ENCODE data around the gene CSTB.

Gene CSTB

DNA sequence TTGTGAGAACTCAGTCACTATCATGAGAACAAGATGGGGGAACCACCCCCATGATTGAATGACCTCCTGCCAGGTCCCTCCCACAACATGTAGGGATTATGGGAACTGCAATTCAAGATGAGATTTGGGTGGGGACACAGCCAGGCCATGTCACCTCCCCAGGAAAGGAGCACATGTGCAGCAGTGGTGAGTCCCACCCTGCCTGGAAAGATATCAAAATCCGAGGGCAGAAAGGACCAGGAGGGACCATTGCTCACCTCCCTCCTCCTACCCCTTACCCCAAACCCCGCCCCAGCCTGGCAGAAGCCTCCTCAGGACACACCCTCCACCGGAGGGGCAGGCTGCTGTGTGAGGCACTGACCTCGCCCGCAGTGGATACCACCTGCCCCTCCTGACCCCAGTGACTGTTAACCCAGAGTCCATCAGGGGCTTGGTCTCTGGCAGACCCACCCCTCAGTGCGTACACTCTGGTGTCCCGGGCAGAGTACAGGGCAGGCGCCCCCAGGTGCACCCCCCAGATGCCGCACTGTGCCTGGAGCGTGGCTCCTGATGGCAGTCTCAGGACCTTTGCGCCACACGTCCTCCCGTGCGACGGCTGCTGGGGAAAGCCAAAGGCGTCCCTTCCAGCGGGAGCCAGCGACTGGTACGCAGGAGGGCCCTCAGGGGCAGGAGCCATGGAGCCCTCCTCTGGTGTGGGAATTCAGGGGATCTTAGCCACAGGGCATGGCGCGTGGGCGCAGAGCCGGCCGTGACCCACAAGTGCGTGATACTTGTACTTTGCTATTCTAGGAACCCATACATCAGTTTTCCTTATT, 36.3 kb downstream of the CSTB start:
- Histone ChIP-seq H3K4me1 (ENCODE audit: insufficient read depth, low read length) (no peaks in the 10 kb centered on the region), H2AFZ (ENCODE audit: low read depth, low read length) (no peak overlapping the region), H3K4me3 (ENCODE audit: low read length) (no peak overlapping the region), H3K36me3 (ENCODE audit: insufficient read depth, low read length) (peaks cover 5% of the 10 kb centered on the region), H3K9me3 (ENCODE audit: low read length) (no peaks in the 10 kb centered on the region), H3K27me3 (ENCODE audit: insufficient read depth, low read length) (no peaks in the 10 kb centered on the region)

DNA sequence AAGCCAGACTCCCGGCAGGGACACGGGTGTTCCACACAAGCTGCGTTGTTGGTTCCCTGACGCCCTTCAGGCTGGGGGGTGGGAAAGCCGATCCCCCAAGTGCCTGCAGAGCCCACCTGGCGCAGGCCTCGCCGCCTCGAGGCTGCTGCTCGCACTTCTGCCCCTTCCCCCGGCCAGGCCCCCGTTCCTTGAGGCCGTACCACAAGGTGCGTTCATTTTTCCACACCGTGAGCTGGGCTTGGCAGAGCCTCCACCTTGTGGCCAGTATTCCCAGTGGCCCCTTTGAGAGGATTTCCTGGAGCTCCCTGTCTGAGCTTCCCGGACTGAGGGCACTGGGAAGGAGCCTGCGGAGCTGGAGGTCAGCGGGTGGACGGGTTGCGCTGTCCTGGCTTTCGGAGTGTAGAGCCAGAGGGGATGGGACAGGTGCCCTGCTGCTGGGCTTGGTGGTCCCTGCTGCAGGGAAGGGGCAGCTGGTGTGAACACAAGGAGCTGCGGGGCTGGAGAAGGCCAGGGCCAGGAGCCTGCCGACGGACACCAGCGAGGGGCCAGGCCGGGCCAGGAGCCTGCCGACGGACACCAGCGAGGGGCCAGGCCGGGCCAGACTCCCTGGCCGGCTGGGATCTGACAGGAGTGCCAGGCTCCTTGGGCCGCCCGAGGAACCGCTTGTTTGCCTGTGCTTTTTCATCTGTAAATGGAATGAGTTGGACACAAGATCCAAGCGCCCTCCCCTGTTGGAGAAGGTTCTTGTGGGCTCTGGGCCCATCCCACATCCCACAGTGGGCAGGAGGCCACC, 38.8 kb downstream of the CSTB start:
- no peak overlapping the region for H3K4me3 ChIP-seq (ENCODE audit: low read length)
- H3K4me1 ChIP-seq (ENCODE audit: insufficient read depth, low read length), result no peaks in the 10 kb centered on the region
- no peaks in the 10 kb centered on the region for H3K9me3 ChIP-seq (ENCODE audit: low read length)
- H3K36me3 ChIP-seq (ENCODE audit: insufficient read depth, low read length), result no peaks in the 10 kb centered on the region
- H3K27me3 ChIP-seq (ENCODE audit: insufficient read depth, low read length), result no peaks in the 10 kb centered on the region
- no peak overlapping the region for H2AFZ ChIP-seq (ENCODE audit: low read depth, low read length)

DNA sequence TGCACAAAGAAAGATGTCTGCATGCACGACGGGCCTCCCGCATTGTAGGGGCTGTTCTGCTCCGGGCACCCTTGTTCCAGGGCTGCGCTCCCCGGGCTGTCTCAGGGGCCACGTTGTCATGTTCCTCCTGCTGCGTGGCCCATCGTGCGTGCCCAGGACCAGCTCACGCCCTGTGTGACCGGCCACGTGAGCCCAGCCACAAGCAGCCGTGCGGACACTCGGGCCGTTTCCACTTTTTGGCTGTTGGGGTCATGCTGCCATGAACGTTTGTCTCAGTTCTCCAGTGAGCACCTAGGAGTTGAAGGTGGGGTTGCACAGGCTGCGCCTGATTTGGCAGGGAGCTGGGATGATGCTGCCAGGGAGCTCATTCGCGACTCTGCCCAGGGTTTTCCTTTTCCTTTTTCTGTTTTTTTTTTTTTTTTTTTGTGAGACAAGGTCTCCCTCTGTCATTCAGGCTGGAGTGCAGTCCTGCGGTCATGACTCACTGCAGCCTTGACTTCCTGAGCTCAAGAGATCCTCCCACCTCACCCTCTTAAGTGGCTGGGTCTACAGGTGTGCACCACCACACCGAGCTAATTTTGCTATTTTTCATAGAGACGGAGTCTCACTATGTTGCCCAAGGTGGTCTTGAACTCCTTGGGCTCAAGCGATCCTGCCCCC, 39.8 kb downstream of the CSTB start:
- Histone ChIP-seq H3K4me1 (ENCODE audit: insufficient read depth, low read length) (no peaks in the 10 kb centered on the region), H3K27me3 (ENCODE audit: insufficient read depth, low read length) (no peaks in the 10 kb centered on the region), H3K36me3 (ENCODE audit: insufficient read depth, low read length) (no peaks in the 10 kb centered on the region), H3K4me3 (ENCODE audit: low read length) (no peak overlapping the region), H2AFZ (ENCODE audit: low read depth, low read length) (no peak overlapping the region), H3K9me3 (ENCODE audit: low read length) (no peaks in the 10 kb centered on the region)

DNA sequence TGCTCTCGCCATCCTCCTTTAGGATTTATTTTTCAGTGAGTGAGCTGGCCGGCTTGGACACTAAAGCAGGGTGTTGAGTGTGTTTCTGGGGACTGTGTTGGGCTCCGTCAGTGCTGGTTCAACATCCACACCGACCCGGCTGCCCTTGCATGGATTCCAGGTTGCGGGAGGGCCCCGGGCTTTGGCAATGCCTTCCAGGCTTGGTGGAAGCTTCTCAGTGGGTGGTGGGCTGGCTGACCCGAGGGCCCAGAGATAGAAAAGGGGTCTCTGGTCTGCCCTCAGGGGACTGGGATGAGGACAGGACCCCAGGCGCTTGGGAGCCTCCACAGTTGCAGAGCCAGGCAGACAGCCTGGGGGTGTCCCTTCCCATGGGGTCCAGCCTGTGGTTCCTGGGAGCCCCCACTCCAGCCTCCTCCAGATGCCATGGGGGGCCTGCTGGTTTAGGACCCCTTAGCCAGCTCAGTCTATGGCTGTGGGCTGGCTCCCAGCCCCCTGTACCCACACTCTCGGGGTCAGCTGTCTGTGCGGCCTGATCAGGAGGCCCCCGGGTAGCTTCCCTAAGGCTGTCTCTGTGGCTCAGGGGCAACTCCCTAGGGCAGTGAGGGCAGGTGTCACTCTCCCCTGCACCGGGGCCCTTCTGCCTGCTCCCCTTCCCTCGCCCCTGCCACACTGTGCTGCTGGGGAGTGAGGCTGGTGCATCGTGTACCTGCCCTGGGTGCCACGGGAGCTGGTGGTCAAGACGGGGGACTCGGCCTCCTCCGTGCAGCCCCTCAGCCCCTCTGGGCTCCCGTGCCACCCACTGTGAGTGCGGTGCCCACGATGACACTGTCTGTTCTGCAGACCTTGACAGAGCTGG, 40.6 kb downstream of the CSTB start:
- H3K4me1 ChIP-seq (ENCODE audit: insufficient read depth, low read length), result no peaks in the 10 kb centered on the region
- H3K27me3 ChIP-seq (ENCODE audit: insufficient read depth, low read length), result no peaks in the 10 kb centered on the region
- no peaks in the 10 kb centered on the region for H3K9me3 ChIP-seq (ENCODE audit: low read length)
- no peak overlapping the region for H2AFZ ChIP-seq (ENCODE audit: low read depth, low read length)
- no peak overlapping the region for H3K4me3 ChIP-seq (ENCODE audit: low read length)
- H3K36me3 ChIP-seq (ENCODE audit: insufficient read depth, low read length), result no peaks in the 10 kb centered on the region

DNA sequence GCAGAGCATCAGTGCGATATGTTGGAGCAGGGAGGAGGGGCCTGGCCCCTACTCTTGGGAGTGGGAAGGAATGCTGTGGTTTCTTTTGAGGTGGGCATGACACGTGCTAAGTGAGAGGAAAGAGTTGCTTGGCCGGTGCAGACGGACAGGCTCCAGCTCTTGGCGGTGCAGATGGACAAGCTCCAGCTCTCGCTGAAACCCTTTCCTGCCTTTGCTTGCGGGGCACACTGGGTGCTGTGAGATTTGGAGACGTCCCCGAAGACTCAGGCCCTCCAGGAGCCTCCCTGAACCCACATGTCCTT, 41.2 kb downstream of the CSTB start:
- H3K27me3 ChIP-seq (ENCODE audit: insufficient read depth, low read length), result no peaks in the 10 kb centered on the region
- peaks cover 1% of the 10 kb centered on the region for H3K4me1 ChIP-seq (ENCODE audit: insufficient read depth, low read length)
- no peaks in the 10 kb centered on the region for H3K9me3 ChIP-seq (ENCODE audit: low read length)
- H3K4me3 ChIP-seq (ENCODE audit: low read length), result no peak overlapping the region
- no peak overlapping the region for H2AFZ ChIP-seq (ENCODE audit: low read depth, low read length)
- H3K36me3 ChIP-seq (ENCODE audit: insufficient read depth, low read length), result no peaks in the 10 kb centered on the region

DNA sequence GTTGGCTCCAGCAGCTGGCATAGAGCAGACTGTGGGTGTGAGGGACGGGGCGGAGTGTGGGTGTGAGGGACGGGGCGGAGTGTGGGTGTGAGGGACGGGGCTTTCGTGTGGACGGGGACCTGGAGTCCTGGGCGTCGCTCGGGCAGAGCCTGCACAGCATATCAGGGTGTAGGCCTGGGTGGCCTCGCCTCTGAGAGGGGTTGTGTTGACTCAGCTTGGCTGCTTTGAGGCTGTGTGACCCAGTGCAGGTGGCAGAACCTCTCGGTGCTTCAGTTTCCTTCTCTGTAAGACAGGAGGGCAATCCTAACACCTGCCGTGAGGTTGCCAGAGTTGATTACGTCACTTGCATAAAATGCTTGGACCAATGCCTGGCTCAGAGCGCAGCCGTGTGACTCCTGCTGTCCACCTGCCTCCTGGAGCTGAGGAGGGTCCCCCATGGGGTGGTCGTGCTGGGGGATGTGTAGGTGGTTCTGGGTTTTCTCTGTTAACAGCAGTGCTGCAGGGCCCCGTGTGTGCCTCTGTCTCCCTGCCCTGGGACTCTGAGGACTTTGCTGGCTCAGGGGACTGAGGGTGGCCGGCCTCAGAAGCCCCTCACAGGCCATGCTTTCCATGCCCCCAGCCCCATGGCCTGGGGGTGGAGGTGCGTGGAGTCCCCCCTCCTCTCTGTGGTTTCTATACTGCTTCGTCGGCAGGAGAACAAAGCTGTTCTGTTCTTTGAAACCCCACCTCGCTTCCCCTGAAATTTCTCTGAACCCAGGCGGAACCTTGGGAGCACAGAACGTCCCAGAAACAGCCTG, 41.8 kb downstream of the CSTB start:
- H3K4me3 ChIP-seq (ENCODE audit: low read length), result no peak overlapping the region
- peaks cover 7% of the 10 kb centered on the region for H3K4me1 ChIP-seq (ENCODE audit: insufficient read depth, low read length)
- no peaks in the 10 kb centered on the region for H3K36me3 ChIP-seq (ENCODE audit: insufficient read depth, low read length)
- H2AFZ ChIP-seq (ENCODE audit: low read depth, low read length), result no peak overlapping the region
- H3K27me3 ChIP-seq (ENCODE audit: insufficient read depth, low read length), result no peaks in the 10 kb centered on the region
- no peaks in the 10 kb centered on the region for H3K9me3 ChIP-seq (ENCODE audit: low read length)

DNA sequence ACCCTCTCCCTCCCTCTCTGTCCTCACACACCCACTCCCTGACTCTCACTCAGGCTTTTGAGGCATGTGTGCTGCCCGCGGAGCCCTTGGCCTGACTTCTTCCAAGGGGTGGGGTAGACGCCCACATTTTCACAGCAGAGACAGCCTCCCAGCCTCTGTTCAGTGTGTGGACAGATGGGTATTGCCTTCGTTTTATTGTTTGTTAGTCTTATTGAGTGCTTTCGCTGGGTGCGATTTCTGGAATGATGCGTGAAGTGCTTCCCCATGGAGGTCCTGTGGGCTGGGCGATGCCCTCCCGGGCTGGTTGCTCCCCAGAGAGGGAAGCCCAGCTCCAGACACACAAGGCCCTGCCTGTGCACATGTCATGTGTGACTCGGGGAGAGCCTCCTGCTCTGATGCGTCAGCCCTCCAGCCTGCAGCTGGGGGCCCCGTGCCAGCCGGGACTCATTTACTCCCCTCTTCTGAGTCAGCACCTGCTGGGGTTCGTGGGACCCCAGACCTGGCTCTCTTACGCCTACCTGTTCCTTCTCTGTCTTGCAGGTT, 42.5 kb downstream of the CSTB start:
- no peak overlapping the region for H2AFZ ChIP-seq (ENCODE audit: low read depth, low read length)
- no peak overlapping the region for H3K4me3 ChIP-seq (ENCODE audit: low read length)
- H3K36me3 ChIP-seq (ENCODE audit: insufficient read depth, low read length), result no peaks in the 10 kb centered on the region
- H3K9me3 ChIP-seq (ENCODE audit: low read length), result no peaks in the 10 kb centered on the region
- H3K27me3 ChIP-seq (ENCODE audit: insufficient read depth, low read length), result no peaks in the 10 kb centered on the region
- peaks cover 8% of the 10 kb centered on the region for H3K4me1 ChIP-seq (ENCODE audit: insufficient read depth, low read length)

DNA sequence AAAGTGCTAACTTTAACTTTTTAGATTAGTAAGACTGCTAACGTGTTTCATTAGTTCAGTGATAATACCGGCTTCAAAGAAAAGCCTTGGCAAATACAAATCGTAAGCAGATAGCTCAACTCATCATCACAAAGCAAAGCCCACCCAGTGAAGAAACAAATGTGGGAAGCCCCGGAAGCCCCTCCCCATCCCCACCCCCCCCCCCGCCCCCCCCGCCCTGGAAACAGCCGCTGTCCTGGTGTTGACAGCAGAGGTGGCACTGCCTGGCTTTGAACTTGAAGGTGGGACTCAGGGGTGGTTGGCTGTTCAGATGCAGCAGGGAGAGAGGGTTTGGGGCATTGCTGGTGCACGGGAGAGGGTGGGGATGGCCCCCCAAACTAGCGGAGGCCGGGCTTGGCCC, 43.0 kb downstream of the CSTB start:
- Histone ChIP-seq H3K4me3 (ENCODE audit: low read length) (no peak overlapping the region), H3K4me1 (ENCODE audit: insufficient read depth, low read length) (peaks cover 12% of the 10 kb centered on the region), H3K36me3 (ENCODE audit: insufficient read depth, low read length) (no peaks in the 10 kb centered on the region), H2AFZ (ENCODE audit: low read depth, low read length) (no peak overlapping the region), H3K9me3 (ENCODE audit: low read length) (no peaks in the 10 kb centered on the region), H3K27me3 (ENCODE audit: insufficient read depth, low read length) (no peaks in the 10 kb centered on the region)

DNA sequence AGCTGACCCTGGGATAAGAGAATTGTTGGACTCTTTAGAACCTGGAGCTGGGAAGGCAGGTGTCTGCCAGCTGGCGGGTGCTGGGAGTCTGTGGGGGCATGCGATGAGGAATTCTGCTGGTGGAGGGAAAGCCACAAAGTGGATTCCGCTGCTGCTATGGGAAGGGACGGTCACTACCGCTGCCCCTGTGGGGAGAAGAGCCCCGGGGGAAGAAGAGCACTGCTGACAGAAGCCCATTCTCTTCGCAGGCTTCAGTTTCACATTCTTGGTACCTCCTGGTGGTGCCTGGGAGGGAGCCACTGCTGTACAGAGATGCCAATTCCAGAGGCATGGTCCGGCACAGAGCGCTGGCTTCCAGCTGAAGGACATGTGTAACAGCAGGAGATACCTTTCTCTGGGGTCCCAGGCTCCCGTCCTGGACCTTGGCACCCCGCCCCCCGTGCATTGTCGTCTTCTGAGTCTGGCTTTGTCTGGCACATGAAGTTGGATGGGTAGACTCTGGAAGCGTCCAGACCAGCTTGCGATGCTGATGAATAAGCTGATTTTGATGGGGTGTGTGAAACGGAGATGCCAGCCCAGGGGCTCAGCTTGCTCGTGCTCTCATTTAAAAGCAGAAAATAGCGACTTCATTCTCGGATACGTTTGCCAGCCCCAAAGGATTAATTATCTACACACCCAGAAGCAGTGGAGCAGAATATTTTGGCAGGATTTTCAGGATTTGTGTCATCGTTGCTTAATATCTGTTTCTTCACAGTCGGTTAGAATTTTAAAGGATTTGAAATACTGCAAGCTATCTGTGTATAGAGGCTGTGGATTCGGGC, 44.0 kb downstream of the CSTB start:
- no peaks in the 10 kb centered on the region for H3K36me3 ChIP-seq (ENCODE audit: insufficient read depth, low read length)
- H3K4me1 ChIP-seq (ENCODE audit: insufficient read depth, low read length), result peaks cover 15% of the 10 kb centered on the region
- no peak overlapping the region for H2AFZ ChIP-seq (ENCODE audit: low read depth, low read length)
- no peaks in the 10 kb centered on the region for H3K9me3 ChIP-seq (ENCODE audit: low read length)
- no peak overlapping the region for H3K4me3 ChIP-seq (ENCODE audit: low read length)
- H3K27me3 ChIP-seq (ENCODE audit: insufficient read depth, low read length), result no peaks in the 10 kb centered on the region

DNA sequence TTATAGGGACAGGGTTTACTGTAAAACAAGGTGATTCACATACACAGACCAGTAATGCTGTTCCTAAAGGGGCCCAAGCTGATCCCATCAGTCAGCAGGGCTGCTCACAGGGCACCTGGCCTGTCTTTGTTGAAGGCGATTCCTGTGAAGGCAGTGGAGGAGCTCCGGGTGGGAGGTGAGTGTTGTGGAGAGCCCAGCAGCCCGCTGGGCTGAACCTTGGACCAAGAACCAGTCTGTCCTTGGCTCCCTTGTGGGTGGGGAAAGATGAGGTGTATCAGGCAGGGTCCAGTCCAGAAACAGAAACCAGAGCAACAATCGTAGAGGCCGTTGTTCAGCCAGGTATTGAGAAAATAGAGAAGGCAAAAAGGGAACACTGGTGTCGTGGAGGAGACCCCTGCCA, 44.6 kb downstream of the CSTB start:
- H3K4me1 ChIP-seq (ENCODE audit: insufficient read depth, low read length), result peaks cover 15% of the 10 kb centered on the region
- no peaks in the 10 kb centered on the region for H3K9me3 ChIP-seq (ENCODE audit: low read length)
- H3K4me3 ChIP-seq (ENCODE audit: low read length), result no peak overlapping the region
- no peaks in the 10 kb centered on the region for H3K27me3 ChIP-seq (ENCODE audit: insufficient read depth, low read length)
- no peaks in the 10 kb centered on the region for H3K36me3 ChIP-seq (ENCODE audit: insufficient read depth, low read length)
- no peak overlapping the region for H2AFZ ChIP-seq (ENCODE audit: low read depth, low read length)

DNA sequence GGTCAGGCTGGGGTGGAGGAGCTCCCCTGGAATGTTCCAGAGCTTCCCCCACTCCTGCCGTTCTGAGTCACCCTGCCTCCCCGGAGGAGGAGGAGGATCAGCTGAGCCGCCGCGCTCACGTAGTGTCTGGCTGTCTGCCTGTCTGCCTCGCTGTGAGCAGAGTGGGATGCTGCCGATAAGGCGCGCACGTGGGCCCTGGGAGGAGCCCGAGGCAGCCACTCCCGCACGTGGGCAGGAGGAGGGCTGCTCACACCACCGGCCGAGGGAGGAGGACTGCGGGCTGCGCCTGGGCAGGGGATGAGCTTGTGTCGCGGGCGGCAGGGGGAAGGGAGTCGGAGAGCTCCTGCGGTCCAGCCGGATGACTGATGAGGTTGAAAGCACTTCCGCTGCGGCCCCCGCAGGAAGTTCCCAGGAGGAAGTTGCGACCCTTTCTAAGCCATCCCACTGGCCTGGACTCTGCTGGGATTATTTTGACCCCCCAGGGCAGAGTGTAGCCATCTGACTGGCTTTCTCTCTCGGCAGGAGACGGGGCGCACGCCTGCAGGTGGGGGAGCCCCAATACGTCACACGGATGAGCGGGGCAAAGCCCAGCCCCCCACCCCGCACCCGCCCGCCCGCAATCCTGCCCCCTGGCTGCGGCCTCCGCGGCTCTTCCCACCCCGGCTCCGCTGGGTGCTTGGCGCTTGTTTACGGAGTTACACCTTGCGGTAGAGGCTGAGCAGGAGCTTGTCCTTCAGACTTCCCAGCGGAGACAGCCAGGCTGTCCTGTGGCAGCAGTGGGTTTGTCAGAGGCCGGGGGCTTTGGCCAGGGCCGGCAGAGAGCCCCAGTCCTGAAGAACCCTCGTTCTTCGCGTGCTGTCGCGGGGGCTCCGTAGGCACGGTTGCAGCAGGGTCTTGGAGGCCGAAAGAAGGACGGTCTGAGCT, 47.4 kb downstream of the CSTB start:
- peak overlapping the region; percentile 89 for H3K4me3 ChIP-seq (ENCODE audit: low read length)
- H3K27me3 ChIP-seq (ENCODE audit: insufficient read depth, low read length), result no peaks in the 10 kb centered on the region
- H3K9me3 ChIP-seq (ENCODE audit: low read length), result no peaks in the 10 kb centered on the region
- H2AFZ ChIP-seq (ENCODE audit: low read depth, low read length), result peak overlapping the region; percentile 65
- H3K4me1 ChIP-seq (ENCODE audit: insufficient read depth, low read length), result peaks cover 15% of the 10 kb centered on the region
- no peaks in the 10 kb centered on the region for H3K36me3 ChIP-seq (ENCODE audit: insufficient read depth, low read length)
